Esophagus squamous epithelium (tissue), 5 donors: ENCODE measurements around the gene KRT39. TPM values are rescaled to one million over a fixed set of nuclear protein-coding genes. Genes with fewer than 3 reads are reported as not detected.

ENCODE experiments used
- DNase-seq: peaks from one replicate; lab custom pipeline; 2025; lab: John Stamatoyannopoulos, UW
- H3K27ac ChIP-seq, 4 donors: fragments of 200-600 bp; sonication (generic); one replicate each; pipeline ENCODE4 v1.5.1; 2016 to 2019; ENCODE audit warnings: mild to moderate bottlenecking in 1 of 4
- H3K27me3 ChIP-seq, 4 donors: fragments of 200-600 bp; sonication (generic); 1 replicate in 3 of 4; 2 replicates in 1 of 4; pipeline versions ENCODE4 v1.5.1 to v1.6.0; 2017 to 2021; ENCODE audit warnings: antibody characterized with exemption in 1 of 4
- H3K36me3 ChIP-seq, 3 donors: fragments of 200-600 bp; sonication (generic); one replicate each; pipeline ENCODE4 v1.5.1; 2016 to 2019
- H3K4me1 ChIP-seq, 3 donors: fragments of 200-600 bp; sonication (generic); one replicate each; pipeline ENCODE4 v1.5.1; 2017 to 2019
- H3K4me3 ChIP-seq, 4 donors: fragments of 200-600 bp; sonication (generic); 1 replicate in 3 of 4; 2 replicates in 1 of 4; pipeline ENCODE4 v1.5.1; 2016 to 2019; ENCODE audit warnings: mild to moderate bottlenecking in 2 of 4, moderate library complexity in 1 of 4
- H3K9me3 ChIP-seq, 3 donors: fragments of 200-600 bp; sonication (generic); one replicate each; pipeline ENCODE4 v1.5.1; 2016 to 2019
- CTCF ChIP-seq, 6 experiments: fragments of 450-650 bp in 4 of 6; fragments of 200-600 bp in 2 of 6; sonication (generic) in 2 of 6; IDR thresholded peaks; one replicate each; pipeline ENCODE4 v1.5.1; 2016 to 2019; ENCODE audit warnings: antibody characterized with exemption in 6 of 6, mild to moderate bottlenecking in 4 of 6, moderate library complexity in 4 of 6
- POLR2A ChIP-seq, 4 donors: fragments of 450-650 bp; IDR thresholded peaks; one replicate each; pipeline ENCODE4 v1.6.1; 2017; ENCODE audit warnings: antibody characterized with exemption in 4 of 4, mild to moderate bottlenecking in 4 of 4, moderate library complexity in 3 of 4
- WGBS, 2 donors: methylation state at CpG; one replicate each; pipeline ENCODE4 v1.1.5; 2018; 5-methylcytosine and 5-hydroxymethylcytosine counted together
- intact Hi-C: fragments of 100-400 bp; cut with DNase I; formaldehyde crosslinking; loops from one replicate; pipeline ENCODE4 v1.15.0; 2022
- total RNA-seq, 4 donors: library from RNA; depleted of rRNA; stranded (reverse); fragments of >200 nt; gene quantifications; one replicate each; pipeline ENCODE4 v1.1.0, GENCODE V29; 2016
- donor health status: DM: yes; HTN: yes; CAD: no.

The KRT39 gene
- total RNA-seq, 4 donors from 2014 or later = not detected

DNA sequence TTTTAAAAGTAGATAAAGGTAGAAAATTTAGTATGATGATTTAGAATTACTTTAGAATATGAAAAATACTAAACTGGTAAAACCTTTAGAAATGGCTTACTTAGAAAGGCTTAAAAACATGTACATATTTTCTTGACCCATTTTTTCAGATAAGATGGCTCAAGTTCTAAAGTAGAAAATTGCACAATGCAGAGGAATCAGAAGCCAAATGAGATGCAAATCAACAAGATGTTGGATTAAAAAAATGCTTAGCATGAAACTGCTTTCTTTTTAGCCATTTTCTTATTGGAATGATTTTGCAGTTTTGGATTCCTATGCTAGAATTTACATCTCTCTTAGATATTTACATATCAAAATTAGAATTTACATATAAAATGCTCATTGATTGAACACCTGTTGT, 43.7 kb upstream of the KRT39 start:
- no peak overlapping the region for H3K27ac ChIP-seq
- no peaks in the 10 kb centered on the region for H3K9me3 ChIP-seq
- H3K27me3 ChIP-seq = peaks cover 0 to 9% (median 0%) of the 10 kb centered on the region in 4 donors
- no peak overlapping the region for H3K4me3 ChIP-seq
- intact Hi-C loops = no loop called here
- H3K4me1 ChIP-seq = peaks cover 0 to 16% (median 0%) of the 10 kb centered on the region in 3 donors
- no peak for DNase-seq
- H3K36me3 ChIP-seq = no peaks in the 10 kb centered on the region
- TF ChIP-seq POLR2A (IDR thresholded peaks at IDR 0.05) = no peak
- no peak for TF ChIP-seq CTCF (IDR thresholded peaks at IDR 0.05)

DNA sequence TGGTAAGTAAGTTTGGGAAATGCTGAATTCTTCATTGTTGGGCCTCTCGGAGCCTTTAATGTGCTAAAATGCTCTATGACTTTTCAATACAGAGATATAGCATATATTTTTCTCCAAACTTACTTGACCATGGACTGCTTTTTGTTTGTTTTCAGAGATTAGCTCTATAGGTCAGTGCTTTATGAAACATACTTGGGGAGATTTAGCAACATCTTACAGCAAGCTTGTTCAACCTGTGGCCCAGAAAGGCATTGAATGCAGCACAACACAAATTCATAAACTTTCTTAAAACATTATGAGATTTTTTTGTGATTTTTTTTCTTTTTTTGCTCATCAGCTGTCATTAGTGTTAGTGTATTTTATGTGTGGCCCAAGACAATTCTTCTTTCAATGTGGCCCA, 43.2 kb upstream of the KRT39 start:
- no peak overlapping the region for H3K27ac ChIP-seq
- H3K27me3 ChIP-seq = peaks cover 0 to 4% (median 0%) of the 10 kb centered on the region in 4 donors
- no peak overlapping the region for H3K4me3 ChIP-seq
- no peaks in the 10 kb centered on the region for H3K36me3 ChIP-seq
- TF ChIP-seq POLR2A (IDR thresholded peaks at IDR 0.05) (no peak), CTCF (IDR thresholded peaks at IDR 0.05) (no peak)
- no peak for DNase-seq
- no peaks in the 10 kb centered on the region for H3K9me3 ChIP-seq
- 76 to 95% methylated on average over 1 of the region's 1 CpG for WGBS, 2 donors
- H3K4me1 ChIP-seq = peaks cover 0 to 16% (median 0%) of the 10 kb centered on the region in 3 donors
- intact Hi-C loops = no loop called here

- no peak overlapping the region for H3K27ac ChIP-seq
- intact Hi-C loops = no loop called here
- 31 to 36% methylated on average over 4 of the region's 4 CpGs for WGBS, 2 donors
These were observed 42.6 kb upstream of the KRT39 start for GRCh38 chr17:41009301-41009760.

GRCh38 chr17:41008811-41009210, 42.1 kb upstream of the KRT39 start, which contains the start of gene KRTAP3-1:
TSS of gene KRTAP3-1 (minus strand) at chr17:41009128. CDS start at chr17:41009074, 54 bp downstream.
- TF ChIP-seq POLR2A (IDR thresholded peaks at IDR 0.05) (no peak), CTCF (IDR thresholded peaks at IDR 0.05) (no peak)
- intact Hi-C loops = no loop called here
- 82 to 86% methylated on average over 7 to 8 of the region's 8 CpGs for WGBS, 2 donors
- no peak within 1 kb of the TSS for H3K4me3 ChIP-seq
- H3K27ac ChIP-seq = no peak within 1 kb of the TSS
- no peaks in the 10 kb centered on the region for H3K27me3 ChIP-seq
- no peaks in the 10 kb centered on the region for H3K9me3 ChIP-seq
- H3K4me1 ChIP-seq = peaks cover 0 to 21% (median 0%) of the 10 kb centered on the region in 3 donors
- H3K36me3 ChIP-seq = no peaks in the 10 kb centered on the region
- no peak for DNase-seq

More at GRCh38 chr17:41009301-41009760, 42.6 kb upstream of the KRT39 start:
- Histone ChIP-seq H3K36me3 (no peaks in the 10 kb centered on the region), H3K4me1 (peaks cover 0 to 16% (median 0%) of the 10 kb centered on the region in 3 donors), H3K4me3 (no peak overlapping the region), H3K9me3 (no peaks in the 10 kb centered on the region), H3K27me3 (no peaks in the 10 kb centered on the region)
- no peak for DNase-seq
- TF ChIP-seq CTCF (IDR thresholded peaks at IDR 0.05) = no peak
- TF ChIP-seq POLR2A (IDR thresholded peaks at IDR 0.05) = no peak

DNA sequence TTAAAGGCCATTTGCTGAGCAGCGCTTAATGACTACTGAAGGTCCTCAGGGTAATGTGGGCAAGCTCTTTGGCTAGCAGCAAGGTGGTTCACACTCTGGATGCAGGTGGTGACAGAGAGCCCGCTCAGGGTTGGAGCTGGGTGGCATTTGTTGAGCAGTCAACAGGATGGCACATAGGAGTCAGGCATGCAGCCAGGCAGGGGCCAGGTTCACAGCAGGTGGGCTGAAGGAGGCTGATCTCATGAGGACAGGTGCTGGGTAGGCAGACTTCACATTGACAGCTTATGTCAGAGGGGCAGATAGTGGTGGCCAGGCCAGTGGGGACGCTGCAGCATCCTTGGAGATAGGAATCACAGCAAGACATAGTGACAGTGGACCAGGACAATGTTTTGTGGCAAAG, 37.6 kb upstream of the KRT39 start:
- no peaks in the 10 kb centered on the region for H3K36me3 ChIP-seq
- no peak for DNase-seq
- no peaks in the 10 kb centered on the region for H3K9me3 ChIP-seq
- H3K27me3 ChIP-seq = peaks cover 0 to 13% (median 0%) of the 10 kb centered on the region in 4 donors
- intact Hi-C loops = no loop called here
- 86 to 97% methylated on average over 3 of the region's 3 CpGs for WGBS, 2 donors
- H3K27ac ChIP-seq = no peak overlapping the region
- H3K4me3 ChIP-seq = no peak overlapping the region
- peaks cover 0 to 34% (median 4%) of the 10 kb centered on the region in 3 donors for H3K4me1 ChIP-seq
- TF ChIP-seq POLR2A (IDR thresholded peaks at IDR 0.05) = no peak
- TF ChIP-seq CTCF (IDR thresholded peaks at IDR 0.05) = no peak
